ENCODE measurements around the gene NFATC2IP. TPM values are rescaled to one million over a fixed set of nuclear protein-coding genes. Genes with fewer than 3 reads are reported as not detected.

Gene NFATC2IP
- total RNA-seq, 1 donor from 2014 or later = 63.9 TPM

DNA sequence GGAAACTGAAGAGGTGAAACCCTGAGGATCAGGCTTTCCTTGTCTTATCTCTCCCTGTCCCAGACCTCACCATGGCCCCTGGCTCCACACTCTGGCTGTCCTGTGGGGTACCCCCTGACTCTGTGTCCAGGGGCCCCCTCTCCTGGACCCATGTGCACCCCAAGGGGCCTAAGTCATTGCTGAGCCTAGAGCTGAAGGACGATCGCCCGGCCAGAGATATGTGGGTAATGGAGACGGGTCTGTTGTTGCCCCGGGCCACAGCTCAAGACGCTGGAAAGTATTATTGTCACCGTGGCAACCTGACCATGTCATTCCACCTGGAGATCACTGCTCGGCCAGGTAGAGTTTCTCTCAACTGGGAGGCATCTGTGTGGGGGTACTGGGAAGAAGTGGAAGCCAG, 17.6 kb upstream of the NFATC2IP start:
- no peak for DNase-seq (ENCODE audit: low read depth, low spot score)
- Mint-ChIP-seq H3K9me3 (peaks cover 4% of the 10 kb centered on the region), H3K27ac (ENCODE audit: unreplicated experiment) (no peak overlapping the region), H3K36me3 (ENCODE audit: low read depth) (no peaks in the 10 kb centered on the region), H3K27me3 (ENCODE audit: low read depth) (peaks cover 5% of the 10 kb centered on the region), H3K4me1 (no peaks in the 10 kb centered on the region), H3K4me3 (no peak overlapping the region)
- TF ChIP-seq, protein P1, sequence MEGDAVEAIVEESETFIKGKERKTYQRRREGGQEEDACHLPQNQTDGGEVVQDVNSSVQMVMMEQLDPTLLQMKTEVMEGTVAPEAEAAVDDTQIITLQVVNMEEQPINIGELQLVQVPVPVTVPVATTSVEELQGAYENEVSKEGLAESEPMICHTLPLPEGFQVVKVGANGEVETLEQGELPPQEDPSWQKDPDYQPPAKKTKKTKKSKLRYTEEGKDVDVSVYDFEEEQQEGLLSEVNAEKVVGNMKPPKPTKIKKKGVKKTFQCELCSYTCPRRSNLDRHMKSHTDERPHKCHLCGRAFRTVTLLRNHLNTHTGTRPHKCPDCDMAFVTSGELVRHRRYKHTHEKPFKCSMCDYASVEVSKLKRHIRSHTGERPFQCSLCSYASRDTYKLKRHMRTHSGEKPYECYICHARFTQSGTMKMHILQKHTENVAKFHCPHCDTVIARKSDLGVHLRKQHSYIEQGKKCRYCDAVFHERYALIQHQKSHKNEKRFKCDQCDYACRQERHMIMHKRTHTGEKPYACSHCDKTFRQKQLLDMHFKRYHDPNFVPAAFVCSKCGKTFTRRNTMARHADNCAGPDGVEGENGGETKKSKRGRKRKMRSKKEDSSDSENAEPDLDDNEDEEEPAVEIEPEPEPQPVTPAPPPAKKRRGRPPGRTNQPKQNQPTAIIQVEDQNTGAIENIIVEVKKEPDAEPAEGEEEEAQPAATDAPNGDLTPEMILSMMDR (conservative IDR thresholded peaks at IDR 0.05) = no peak

DNA sequence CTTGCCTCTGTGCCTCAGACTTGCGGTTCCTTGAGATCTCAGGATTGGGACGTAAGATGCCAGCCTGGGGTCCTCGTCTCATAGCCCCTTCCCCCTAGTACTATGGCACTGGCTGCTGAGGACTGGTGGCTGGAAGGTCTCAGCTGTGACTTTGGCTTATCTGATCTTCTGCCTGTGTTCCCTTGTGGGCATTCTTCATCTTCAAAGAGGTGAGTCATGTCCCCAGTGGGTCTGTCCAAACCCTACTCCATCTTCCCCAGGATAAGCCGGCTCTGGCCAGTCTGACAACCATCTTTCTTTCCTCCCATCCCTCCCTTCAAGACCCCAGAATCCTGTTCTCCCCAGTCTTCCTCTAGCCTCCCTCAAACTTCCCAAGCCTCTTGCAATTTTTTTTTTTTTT, 15.4 kb upstream of the NFATC2IP start:
- peak overlapping the region; percentile 52 for H3K27ac Mint-ChIP-seq (ENCODE audit: unreplicated experiment)
- H3K36me3 Mint-ChIP-seq (ENCODE audit: low read depth) = no peaks in the 10 kb centered on the region
- peaks cover 8% of the 10 kb centered on the region for H3K27me3 Mint-ChIP-seq (ENCODE audit: low read depth)
- TF ChIP-seq, protein P1 (conservative IDR thresholded peaks at IDR 0.05) = no peak
- H3K4me1 Mint-ChIP-seq = no peaks in the 10 kb centered on the region
- no peak for DNase-seq (ENCODE audit: low read depth, low spot score)
- peaks cover 4% of the 10 kb centered on the region for H3K9me3 Mint-ChIP-seq
- H3K4me3 Mint-ChIP-seq = no peak overlapping the region

DNA sequence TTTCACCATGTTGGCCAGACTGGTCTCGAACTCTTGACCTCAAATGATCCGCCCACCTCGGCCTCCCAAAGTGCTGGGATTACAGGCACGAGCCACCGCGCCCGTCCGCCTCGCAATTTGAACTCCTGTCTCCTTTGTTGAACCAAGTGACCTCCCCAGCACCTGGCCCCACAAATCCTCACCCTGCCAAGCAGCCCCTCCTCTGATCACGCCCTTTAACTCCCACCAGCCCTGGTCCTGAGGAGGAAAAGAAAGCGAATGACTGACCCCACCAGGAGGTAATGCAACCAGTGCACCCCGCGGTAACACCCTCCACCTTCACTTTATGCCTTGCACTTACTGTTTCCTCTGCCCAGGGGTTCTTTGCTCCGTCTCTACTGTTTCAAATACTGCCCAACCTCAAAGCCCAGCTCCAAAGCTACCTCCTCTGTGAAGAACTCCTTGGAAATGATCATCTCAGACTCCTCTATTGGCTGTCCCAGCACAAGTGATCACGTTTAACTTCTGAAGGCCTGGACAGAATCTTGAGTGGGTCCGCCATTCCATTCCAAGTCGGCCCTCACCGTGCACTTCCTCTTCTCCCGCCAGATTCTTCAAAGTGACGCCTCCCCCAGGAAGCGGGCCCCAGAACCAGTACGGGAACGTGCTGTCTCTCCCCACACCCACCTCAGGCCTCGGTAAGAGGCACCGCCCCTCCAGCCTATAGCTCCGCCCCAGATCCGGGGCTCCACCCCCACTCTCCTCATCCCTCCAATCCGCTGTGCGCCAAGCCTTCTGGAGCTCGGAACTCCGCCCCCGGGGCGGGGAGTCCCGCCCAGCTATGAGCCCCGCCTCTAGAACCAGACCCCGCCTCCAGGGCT, 14.6 kb upstream of the NFATC2IP start:
- Mint-ChIP-seq H3K27me3 (ENCODE audit: low read depth) (peaks cover 8% of the 10 kb centered on the region), H3K36me3 (ENCODE audit: low read depth) (no peaks in the 10 kb centered on the region), H3K4me3 (peak overlapping the region; percentile 3), H3K9me3 (peaks cover 4% of the 10 kb centered on the region), H3K4me1 (no peaks in the 10 kb centered on the region), H3K27ac (ENCODE audit: unreplicated experiment) (no peak overlapping the region)
- TF ChIP-seq, protein P1 (conservative IDR thresholded peaks at IDR 0.05) = no peak
- DNase-seq (ENCODE audit: low read depth, low spot score) = peak; percentile 27

- H3K4me1 Mint-ChIP-seq = no peaks in the 10 kb centered on the region
- H3K4me3 Mint-ChIP-seq = no peak overlapping the region
- DNase-seq (ENCODE audit: low read depth, low spot score) = no peak
- no peak overlapping the region for H3K27ac Mint-ChIP-seq (ENCODE audit: unreplicated experiment)
- peaks cover 4% of the 10 kb centered on the region for H3K9me3 Mint-ChIP-seq
- H3K36me3 Mint-ChIP-seq (ENCODE audit: low read depth) = no peaks in the 10 kb centered on the region
- H3K27me3 Mint-ChIP-seq (ENCODE audit: low read depth) = peaks cover 8% of the 10 kb centered on the region
- TF ChIP-seq, protein P1 (conservative IDR thresholded peaks at IDR 0.05) = no peak
These were observed 14.0 kb upstream of the NFATC2IP start for GRCh38 chr16:28936784-28937155.

- Mint-ChIP-seq H3K36me3 (ENCODE audit: low read depth) (no peaks in the 10 kb centered on the region), H3K27me3 (ENCODE audit: low read depth) (peaks cover 8% of the 10 kb centered on the region), H3K4me3 (no peak overlapping the region), H3K4me1 (no peaks in the 10 kb centered on the region), H3K27ac (ENCODE audit: unreplicated experiment) (no peak overlapping the region), H3K9me3 (peaks cover 4% of the 10 kb centered on the region)
- DNase-seq (ENCODE audit: low read depth, low spot score) = no peak
- TF ChIP-seq, protein P1 (conservative IDR thresholded peaks at IDR 0.05) = no peak
These were observed 13.4 kb upstream of the NFATC2IP start for GRCh38 chr16:28937222-28937876.

Measured in neural crest cell (in vitro differentiated cells).